ENCODE data around the gene CAPN15.

Gene CAPN15

GRCh38 chr16:536746-537145 lies 9.2 kb downstream of the CAPN15 start:
- no peak for DNase-seq (ENCODE audit: low spot score)
- ChIA-PET POLR2A (ENCODE audit: low non-redundant PET) (interaction anchor here (0.6 kb wide), 1 partner anchor 10 kb away, joined by 3 read pairs; no protein-coding TSS in a partner anchor), CTCF (interaction anchor here (0.5 to 1.0 kb wide), 2 partner anchors 11 to 117 kb away, joined by 3 to 4 read pairs; no protein-coding TSS in a partner anchor)
- TF ChIP-seq, protein P1, sequence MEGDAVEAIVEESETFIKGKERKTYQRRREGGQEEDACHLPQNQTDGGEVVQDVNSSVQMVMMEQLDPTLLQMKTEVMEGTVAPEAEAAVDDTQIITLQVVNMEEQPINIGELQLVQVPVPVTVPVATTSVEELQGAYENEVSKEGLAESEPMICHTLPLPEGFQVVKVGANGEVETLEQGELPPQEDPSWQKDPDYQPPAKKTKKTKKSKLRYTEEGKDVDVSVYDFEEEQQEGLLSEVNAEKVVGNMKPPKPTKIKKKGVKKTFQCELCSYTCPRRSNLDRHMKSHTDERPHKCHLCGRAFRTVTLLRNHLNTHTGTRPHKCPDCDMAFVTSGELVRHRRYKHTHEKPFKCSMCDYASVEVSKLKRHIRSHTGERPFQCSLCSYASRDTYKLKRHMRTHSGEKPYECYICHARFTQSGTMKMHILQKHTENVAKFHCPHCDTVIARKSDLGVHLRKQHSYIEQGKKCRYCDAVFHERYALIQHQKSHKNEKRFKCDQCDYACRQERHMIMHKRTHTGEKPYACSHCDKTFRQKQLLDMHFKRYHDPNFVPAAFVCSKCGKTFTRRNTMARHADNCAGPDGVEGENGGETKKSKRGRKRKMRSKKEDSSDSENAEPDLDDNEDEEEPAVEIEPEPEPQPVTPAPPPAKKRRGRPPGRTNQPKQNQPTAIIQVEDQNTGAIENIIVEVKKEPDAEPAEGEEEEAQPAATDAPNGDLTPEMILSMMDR (conservative IDR thresholded peaks at IDR 0.05; ENCODE audit: low read depth): no peak
- H3K27ac ChIP-seq: peak overlapping the region; percentile 96

DNA sequence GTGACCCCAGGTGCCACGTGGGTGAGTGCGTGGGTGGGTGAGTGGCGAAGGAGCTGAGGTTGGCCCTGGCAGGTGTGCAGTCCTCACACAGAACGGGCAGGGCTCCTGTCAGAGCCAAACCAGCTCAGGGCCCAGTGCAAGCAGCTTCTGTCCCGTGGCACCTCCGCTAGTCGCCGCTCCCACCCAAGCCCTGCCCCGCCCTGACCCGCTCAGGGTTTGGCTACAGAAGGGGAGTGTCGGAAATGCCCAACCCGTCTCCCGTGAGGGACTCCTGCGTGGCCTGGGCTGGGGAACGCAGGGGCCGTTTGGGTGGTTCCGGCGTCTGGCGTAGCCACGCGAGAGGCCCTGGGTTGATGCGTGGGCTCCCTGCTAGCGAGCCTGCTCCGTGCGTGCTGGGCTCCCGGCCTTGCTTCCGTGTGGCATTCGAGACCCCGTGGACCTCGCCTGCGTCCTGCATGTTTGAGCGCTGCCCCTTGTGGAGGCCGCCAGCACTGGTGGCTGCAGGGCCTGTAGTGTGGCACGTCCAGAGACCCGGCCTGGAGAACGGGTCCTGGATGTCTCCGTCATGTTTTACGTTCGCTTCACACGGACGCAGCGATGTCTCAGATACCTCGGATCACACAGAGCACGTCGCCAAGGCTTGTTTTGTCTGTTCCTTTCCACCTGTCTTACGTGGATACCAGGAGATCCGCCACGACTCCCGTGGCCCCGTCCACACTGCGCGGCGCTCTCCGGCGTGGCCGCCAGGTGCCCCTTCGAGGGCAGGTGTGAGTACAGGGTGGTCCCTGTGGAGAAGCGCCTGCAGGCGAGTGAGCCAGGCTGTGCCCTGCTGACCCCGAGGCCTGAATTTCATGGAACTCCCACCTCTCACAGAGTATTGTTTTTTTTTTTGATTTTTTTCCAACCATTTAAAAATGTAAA lies 10.2 kb downstream of the CAPN15 start:
- CTCF ChIA-PET: interaction anchor here (0.5 to 1.0 kb wide), 2 partner anchors 11 to 116 kb away, joined by 3 to 4 read pairs; no protein-coding TSS in a partner anchor
- TF ChIP-seq, protein P1 (conservative IDR thresholded peaks at IDR 0.05; ENCODE audit: low read depth): no peak
- no peak for DNase-seq (ENCODE audit: low spot score)
- POLR2A ChIA-PET (ENCODE audit: low non-redundant PET): no interaction called here
- H3K27ac ChIP-seq: peak overlapping the region; percentile 96

- POLR2A ChIA-PET (ENCODE audit: low non-redundant PET): no interaction called here
- H3K27ac ChIP-seq: peak overlapping the region; percentile 25
- CTCF ChIA-PET: no interaction called here
- TF ChIP-seq, protein P1 (conservative IDR thresholded peaks at IDR 0.05; ENCODE audit: low read depth): no peak
- no peak for DNase-seq (ENCODE audit: low spot score)
Measured at GRCh38 chr16:539901-540530, 12.5 kb downstream of the CAPN15 start.

DNA sequence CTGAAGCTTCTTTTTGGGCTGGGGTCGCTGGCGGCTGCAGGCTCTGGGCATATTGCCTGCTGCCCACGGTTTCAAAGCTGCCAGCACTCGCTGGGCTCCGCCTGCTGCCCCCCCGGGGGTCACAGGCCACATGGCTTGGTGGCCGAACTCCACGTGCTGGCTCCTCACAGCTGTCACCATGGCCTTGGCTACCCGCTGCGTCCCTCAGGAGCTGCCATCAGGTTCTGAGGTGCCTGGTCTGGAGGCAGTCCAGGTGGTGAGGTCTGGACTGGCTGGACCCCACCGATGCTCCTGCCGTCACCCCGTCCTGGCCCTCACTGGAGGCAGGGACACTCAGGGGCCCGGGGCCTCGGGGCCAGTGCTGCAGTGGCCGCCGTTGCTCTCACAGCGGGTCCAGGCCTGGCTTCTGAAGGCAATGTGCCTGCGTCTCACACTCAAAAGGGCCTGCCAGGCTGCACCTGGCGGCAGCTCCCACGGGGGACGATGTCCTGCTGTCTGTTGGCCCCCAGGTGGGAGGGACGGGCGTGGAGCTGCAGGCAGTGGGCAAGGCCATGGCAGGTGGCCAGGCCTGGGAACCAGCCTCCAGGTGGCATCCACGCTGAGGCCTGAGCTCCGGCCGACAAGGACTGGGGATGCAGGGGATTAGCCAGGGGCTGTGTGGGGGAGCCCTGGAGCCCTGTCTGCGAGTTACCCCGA lies 13.3 kb downstream of the CAPN15 start:
- peak overlapping the region; percentile 25 for H3K27ac ChIP-seq
- TF ChIP-seq, protein P1 (conservative IDR thresholded peaks at IDR 0.05; ENCODE audit: low read depth): no peak
- ChIA-PET CTCF (no interaction called here), POLR2A (ENCODE audit: low non-redundant PET) (no interaction called here)
- DNase-seq (ENCODE audit: low spot score): no peak

- CTCF ChIA-PET: interaction anchor here (0.6 kb wide), 1 partner anchor 189 kb away, joined by 3 read pairs; no protein-coding TSS in a partner anchor
- DNase-seq (ENCODE audit: low spot score): no peak
- peak overlapping the region; percentile 32; the same call in 1 of the 2 replicates for H3K27ac ChIP-seq
- POLR2A ChIA-PET (ENCODE audit: low non-redundant PET): no interaction called here
- TF ChIP-seq, protein P1 (conservative IDR thresholded peaks at IDR 0.05; ENCODE audit: low read depth): no peak
Measured at GRCh38 chr16:543301-544164, 16.0 kb downstream of the CAPN15 start.
